PC-9 (cell line): Measurements from ENCODE around the gene NAT10. TPM values are rescaled to one million over a fixed set of nuclear protein-coding genes. Genes with fewer than 3 reads are reported as not detected.

Experiments
- BruUV-seq: library from RNA; stranded (reverse); fragments of 400-500 nt; replicated peaks from 2 replicates; lab custom pipeline; 2021; lab: Mats Ljungman, UMichigan
- CTCF ChIA-PET: fragments of 300-600 bp; sonication (Branson Sonifier 250); formaldehyde crosslinking; loops from one replicate; lab custom pipeline; 2022; ENCODE audit warnings: antibody characterized with exemption; lab: Charles Lee
- POLR2A ChIA-PET: fragments of 300-600 bp; sonication (Branson Sonifier 250); formaldehyde crosslinking; loops from one replicate; lab custom pipeline; 2022; ENCODE audit warnings: antibody characterized with exemption; ENCODE audit not compliant: unreplicated experiment; lab: Charles Lee
- DNase-seq, 2 experiments: peaks; one replicate each; pipeline versions ENCODE4 v3.0.0 to v3.0.0-alpha.2; 2015 to 2022; ENCODE audit warnings: mixed read lengths in 1 of 2
- H2AFZ ChIP-seq: fragments of 200-600 bp; sonication (generic); 2 replicates; pipeline ENCODE4 v1.8.1; 2017; ENCODE audit warnings: antibody characterized with exemption
- H3F3A ChIP-seq: fragments of 200-600 bp; sonication (generic); 2 replicates; pipeline ENCODE4 v1.8.1; 2017; ENCODE audit warnings: antibody characterized with exemption, mild to moderate bottlenecking, low read depth; ENCODE audit not compliant: insufficient read depth
- H3K27ac ChIP-seq: fragments of 200-600 bp; sonication (generic); 2 replicates; pipeline ENCODE4 v1.6.1; 2016; ENCODE audit warnings: mixed run types
- H3K27me3 ChIP-seq: fragments of 200-600 bp; sonication (generic); 2 replicates; pipeline ENCODE4 v1.6.1; 2016; ENCODE audit warnings: low read depth, mixed run types; ENCODE audit not compliant: insufficient read depth
- H3K36me3 ChIP-seq: fragments of 200-600 bp; sonication (generic); 2 replicates; pipeline ENCODE4 v1.6.1; 2016; ENCODE audit warnings: low read depth, mixed run types
- H3K4me1 ChIP-seq: fragments of 200-600 bp; sonication (generic); replicated peaks from 2 replicates; pipeline ENCODE4 v1.6.1; 2016; ENCODE audit warnings: mixed run types; ENCODE audit not compliant: insufficient read depth
- H3K4me2 ChIP-seq: fragments of 200-600 bp; sonication (generic); 2 replicates; pipeline ENCODE4 v1.6.1; 2017; ENCODE audit warnings: mixed run types
- H3K4me3 ChIP-seq: fragments of 200-600 bp; sonication (generic); 2 replicates; pipeline ENCODE4 v1.6.1; 2016; ENCODE audit warnings: mixed run types
- H3K79me2 ChIP-seq: fragments of 200-600 bp; sonication (generic); 2 replicates; pipeline ENCODE4 v1.6.1; 2017; ENCODE audit warnings: low read depth, mixed run types
- H3K9me2 ChIP-seq: fragments of 200-600 bp; sonication (generic); 2 replicates; pipeline ENCODE4 v1.8.1; 2017; ENCODE audit warnings: mild to moderate bottlenecking; ENCODE audit not compliant: insufficient read depth
- H3K9me3 ChIP-seq: fragments of 200-600 bp; sonication (generic); 2 replicates; pipeline ENCODE4 v1.8.1; 2016; ENCODE audit warnings: low read depth; ENCODE audit not compliant: insufficient read depth
- H4K20me1 ChIP-seq: fragments of 200-600 bp; sonication (generic); 2 replicates; pipeline ENCODE4 v1.8.1; 2017; ENCODE audit not compliant: insufficient read depth
- EZH2 ChIP-seq: fragments of 200-600 bp; sonication (generic); IDR thresholded peaks from 2 replicates; pipeline ENCODE4 v1.8.0; 2017; ENCODE audit warnings: antibody characterized with exemption, low read depth
- intact Hi-C: fragments of 100-400 bp; cut with micrococcal nuclease; formaldehyde crosslinking; loops from one replicate; pipeline ENCODE4 v1.10.0; 2022; ENCODE audit not compliant: unreplicated experiment
- total RNA-seq: library from RNA; stranded (reverse); gene quantifications from 2 replicates; pipeline ENCODE4 v1.2.3, GENCODE V29; 2021
- TF ChIP-seq, protein P1 (sequence below): fragments of 200-600 bp; sonication (generic); conservative IDR thresholded peaks from 2 replicates; pipeline ENCODE4 v1.6.1; 2017; ENCODE audit warnings: mixed run types, antibody characterized with exemption, mild to moderate bottlenecking, moderate library complexity

NAT10 gene
- total RNA-seq, 1 experiment from 2014 or later = 62.3 TPM

DNA sequence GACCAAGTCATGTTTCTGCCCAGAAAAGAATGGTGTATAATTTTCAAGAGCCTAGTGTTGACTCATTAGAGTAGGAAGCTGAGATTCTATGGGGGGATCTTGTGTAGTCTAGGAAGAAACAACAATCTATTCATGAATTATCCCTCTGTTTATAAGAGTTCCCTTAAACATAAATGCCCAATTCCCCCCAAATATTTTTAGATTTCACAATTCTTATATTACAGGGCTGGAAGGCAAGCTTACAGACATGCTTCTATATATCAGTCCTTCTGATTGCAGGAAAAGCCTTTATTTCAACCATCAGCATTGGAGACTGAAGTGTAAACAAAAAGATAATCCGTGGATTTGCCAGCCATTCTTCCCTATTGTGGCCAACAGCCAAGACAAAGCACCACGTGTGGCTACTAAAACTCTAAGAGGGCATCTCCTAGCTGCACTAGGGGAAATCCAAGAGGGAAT, 71.4 kb downstream of the NAT10 start:
- Histone ChIP-seq H3K4me3 (no peak overlapping the region), H3F3A (peaks cover 35% of the 10 kb centered on the region), H3K9me3 (no peaks in the 10 kb centered on the region), H3K27me3 (no peaks in the 10 kb centered on the region), H3K79me2 (peaks cover 25% of the 10 kb centered on the region), H3K27ac (no peak overlapping the region), H3K4me1 (peaks cover 8% of the 10 kb centered on the region), H3K36me3 (peaks cover 6% of the 10 kb centered on the region; the same call in 1 of the 2 replicates), H3K9me2 (no peaks in the 10 kb centered on the region), H3K4me2 (no peak overlapping the region), H2AFZ (no peak overlapping the region), H4K20me1 (peaks cover 7% of the 10 kb centered on the region; the same call in 1 of the 2 replicates)
- DNase-seq = no peak
- no peak for TF ChIP-seq EZH2
- TF ChIP-seq, protein P1, sequence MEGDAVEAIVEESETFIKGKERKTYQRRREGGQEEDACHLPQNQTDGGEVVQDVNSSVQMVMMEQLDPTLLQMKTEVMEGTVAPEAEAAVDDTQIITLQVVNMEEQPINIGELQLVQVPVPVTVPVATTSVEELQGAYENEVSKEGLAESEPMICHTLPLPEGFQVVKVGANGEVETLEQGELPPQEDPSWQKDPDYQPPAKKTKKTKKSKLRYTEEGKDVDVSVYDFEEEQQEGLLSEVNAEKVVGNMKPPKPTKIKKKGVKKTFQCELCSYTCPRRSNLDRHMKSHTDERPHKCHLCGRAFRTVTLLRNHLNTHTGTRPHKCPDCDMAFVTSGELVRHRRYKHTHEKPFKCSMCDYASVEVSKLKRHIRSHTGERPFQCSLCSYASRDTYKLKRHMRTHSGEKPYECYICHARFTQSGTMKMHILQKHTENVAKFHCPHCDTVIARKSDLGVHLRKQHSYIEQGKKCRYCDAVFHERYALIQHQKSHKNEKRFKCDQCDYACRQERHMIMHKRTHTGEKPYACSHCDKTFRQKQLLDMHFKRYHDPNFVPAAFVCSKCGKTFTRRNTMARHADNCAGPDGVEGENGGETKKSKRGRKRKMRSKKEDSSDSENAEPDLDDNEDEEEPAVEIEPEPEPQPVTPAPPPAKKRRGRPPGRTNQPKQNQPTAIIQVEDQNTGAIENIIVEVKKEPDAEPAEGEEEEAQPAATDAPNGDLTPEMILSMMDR = no peak
- ChIA-PET CTCF (no interaction called here), POLR2A (no interaction called here)
- BruUV-seq = no TSS peak
- intact Hi-C loops = no loop called here

DNA sequence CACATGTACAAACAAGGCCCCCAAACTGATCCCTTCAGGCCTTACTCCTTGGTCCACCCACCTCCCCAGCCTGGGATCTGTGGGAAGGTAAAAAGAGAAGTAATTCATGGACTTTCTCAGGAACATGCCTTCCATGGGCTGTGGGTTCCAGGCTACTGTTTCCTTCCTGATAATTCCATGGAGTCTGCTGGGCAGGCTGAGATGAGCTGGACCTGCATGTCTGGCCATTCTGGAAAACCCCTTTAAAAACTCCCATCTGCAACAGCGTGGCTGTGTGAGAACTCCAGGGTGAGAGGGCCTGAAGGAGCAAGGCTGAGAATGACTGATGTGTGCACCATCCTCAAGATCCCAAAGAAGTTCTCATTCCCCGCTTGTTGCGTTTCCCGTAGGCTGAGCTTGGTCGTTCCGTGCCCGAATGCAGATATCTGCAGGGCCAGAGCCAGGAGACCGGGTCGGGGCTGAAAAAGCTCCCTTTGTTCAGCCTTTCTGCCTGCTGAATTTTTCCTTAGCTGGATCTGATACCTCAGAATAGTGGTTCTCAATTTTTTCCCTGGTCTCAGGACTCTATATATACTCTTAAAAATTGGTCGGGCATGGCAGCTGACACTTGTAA, 72.9 kb downstream of the NAT10 start:
- BruUV-seq = no TSS peak
- Histone ChIP-seq H3K79me2 (peaks cover 23% of the 10 kb centered on the region), H3F3A (peaks cover 35% of the 10 kb centered on the region), H3K27me3 (no peaks in the 10 kb centered on the region), H3K4me1 (peaks cover 8% of the 10 kb centered on the region), H3K4me3 (no peak overlapping the region), H3K9me2 (no peaks in the 10 kb centered on the region), H2AFZ (no peak overlapping the region), H3K36me3 (no peaks in the 10 kb centered on the region), H3K9me3 (no peaks in the 10 kb centered on the region), H3K27ac (no peak overlapping the region), H3K4me2 (no peak overlapping the region), H4K20me1 (peaks cover 16% of the 10 kb centered on the region; the same call in 1 of the 2 replicates)
- POLR2A ChIA-PET = interaction anchor here (0.7 kb wide), 1 partner anchor 167 kb away, joined by 8 read pairs; no protein-coding TSS in a partner anchor
- no peak for DNase-seq
- CTCF ChIA-PET = no interaction called here
- intact Hi-C loops = no loop called here
- TF ChIP-seq, protein P1 = no peak
- no peak for TF ChIP-seq EZH2

DNA sequence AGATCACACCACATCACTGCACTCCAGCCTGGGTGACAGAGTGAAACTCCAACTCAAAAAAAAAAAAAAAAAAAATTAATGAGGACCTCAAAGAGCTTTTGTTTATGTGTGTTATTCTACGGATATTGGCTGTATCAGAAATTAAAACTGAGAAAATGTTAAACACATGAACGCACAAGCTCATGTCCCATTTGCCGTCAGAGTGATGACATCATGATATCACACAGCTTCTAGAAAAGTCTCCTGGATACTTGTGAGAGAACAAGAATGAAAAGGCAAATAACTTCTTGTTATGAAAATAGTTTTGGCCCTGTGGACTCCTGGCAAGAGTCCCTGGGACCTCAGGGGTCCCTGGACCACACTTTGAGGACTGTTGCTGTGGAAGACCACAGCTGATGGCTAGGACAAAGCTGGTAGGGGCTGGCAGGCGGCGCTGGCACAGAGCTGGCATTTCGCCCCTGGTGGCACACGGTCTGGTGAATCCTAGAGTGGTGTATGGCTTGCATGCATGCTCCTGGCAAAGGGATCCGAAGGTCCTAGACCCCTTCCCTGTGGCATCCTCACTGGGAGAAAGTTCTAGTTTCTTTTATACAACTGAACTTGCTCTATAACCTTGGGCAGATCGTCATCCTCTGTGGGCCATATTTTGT, 73.7 kb downstream of the NAT10 start:
- Histone ChIP-seq H3K9me2 (no peaks in the 10 kb centered on the region), H3K9me3 (no peaks in the 10 kb centered on the region), H3F3A (peaks cover 35% of the 10 kb centered on the region), H3K27me3 (no peaks in the 10 kb centered on the region), H3K27ac (no peak overlapping the region), H4K20me1 (peaks cover 10% of the 10 kb centered on the region; the same call in 1 of the 2 replicates), H3K79me2 (peaks cover 17% of the 10 kb centered on the region; the same call in 1 of the 2 replicates), H3K4me1 (peaks cover 8% of the 10 kb centered on the region), H2AFZ (no peak overlapping the region), H3K36me3 (no peaks in the 10 kb centered on the region), H3K4me2 (no peak overlapping the region), H3K4me3 (no peak overlapping the region)
- BruUV-seq = no TSS peak
- TF ChIP-seq, protein P1 = no peak
- no peak for TF ChIP-seq EZH2
- intact Hi-C loops = no loop called here
- ChIA-PET POLR2A (interaction anchor here (0.7 kb wide), 1 partner anchor 166 kb away, joined by 8 read pairs; no protein-coding TSS in a partner anchor), CTCF (interaction anchor here (0.6 to 1.0 kb wide), 2 partner anchors 103 to 290 kb away, joined by 3 read pairs; no protein-coding TSS in a partner anchor)
- DNase-seq = no peak
